GM12891 (cell line): ENCODE data around the gene UPK2.

Experiments used
- DNase-seq: peaks from one replicate; pipeline ENCODE4 v3.0.0; 2011; ENCODE audit warnings: low spot score; ENCODE audit not compliant: insufficient read length
- FAIRE-seq: peaks from 2 replicates; lab custom pipeline; 2011; peaks lifted over from hg19 to GRCh38; lab: Jason Lieb, UNC
- PAX5 ChIP-seq: IDR thresholded peaks from 2 replicates; pipeline ENCODE4 v1.6.1; 2011; ENCODE audit warnings: low read length, moderate library complexity, mild to moderate bottlenecking; ENCODE audit not compliant: insufficient read depth, severe bottlenecking
- POLR2A ChIP-seq: IDR thresholded peaks from 2 replicates; pipeline ENCODE4 v1.6.1; 2011; ENCODE audit warnings: low read depth, low read length, control low read depth
- POLR2AphosphoS5 ChIP-seq: IDR thresholded peaks from 2 replicates; pipeline ENCODE4 v1.6.1; 2011; ENCODE audit warnings: low read depth, low read length, control low read depth
- POU2F2 ChIP-seq: IDR thresholded peaks from 2 replicates; pipeline ENCODE4 v1.6.1; 2011; ENCODE audit warnings: low read depth, mild to moderate bottlenecking, control low read depth, low read length, moderate library complexity
- SPI1 ChIP-seq: IDR thresholded peaks from 2 replicates; pipeline ENCODE4 v1.6.1; 2011; ENCODE audit warnings: low read depth, low read length, control low read depth
- TAF1 ChIP-seq: IDR thresholded peaks from 2 replicates; pipeline ENCODE4 v1.6.1; 2011; ENCODE audit warnings: low read depth, low read length, control low read depth

The UPK2 gene

GRCh38 chr11:118911880-118912741 lies 44.0 kb upstream of the UPK2 start:
- peak; percentile 75 for FAIRE-seq
- TF ChIP-seq POLR2A: no peak
- TF ChIP-seq SPI1: no peak
- TF ChIP-seq TAF1: no peak
- TF ChIP-seq PAX5: no peak
- no peak for TF ChIP-seq POLR2AphosphoS5
- no peak for TF ChIP-seq POU2F2
- no peak for DNase-seq

- TF ChIP-seq SPI1 (peak; percentile 83), POU2F2 (0 out of 2 replicates have a peak, but pooled peaks have one; percentile 12), POLR2A (no peak), PAX5 (no peak), POLR2AphosphoS5 (no peak), TAF1 (0 out of 2 replicates have a peak, but pooled peaks have one; percentile 9)
- no peak for DNase-seq
- peak; percentile 51 for FAIRE-seq
Observed at GRCh38 chr11:118912742-118913410, 43.2 kb upstream of the UPK2 start.

- no peak for DNase-seq
- FAIRE-seq: no peak
- TF ChIP-seq TAF1 (no peak), POU2F2 (no peak), PAX5 (no peak), SPI1 (no peak), POLR2AphosphoS5 (no peak), POLR2A (no peak)
Observed at GRCh38 chr11:118913411-118914125, 42.5 kb upstream of the UPK2 start.

GRCh38 chr11:118914178-118914918 lies 41.8 kb upstream of the UPK2 start:
- no peak for DNase-seq
- no peak for TF ChIP-seq POLR2A
- TF ChIP-seq POU2F2: no peak
- no peak for TF ChIP-seq POLR2AphosphoS5
- peak; percentile 26 for FAIRE-seq

GRCh38 chr11:118914987-118915386 lies 41.1 kb upstream of the UPK2 start:
- TF ChIP-seq POLR2AphosphoS5 (no peak), POU2F2 (no peak), SPI1 (no peak), TAF1 (no peak), POLR2A (no peak), PAX5 (peak; percentile 67)
- DNase-seq (no peak), FAIRE-seq (peak; percentile 76)

- DNase-seq (no peak), FAIRE-seq (no peak)
- no peak for TF ChIP-seq POU2F2
- no peak for TF ChIP-seq POLR2A
- TF ChIP-seq SPI1: no peak
- TF ChIP-seq PAX5: no peak
- TF ChIP-seq TAF1: no peak
- TF ChIP-seq POLR2AphosphoS5: no peak
Observed at GRCh38 chr11:118915396-118915795, 40.7 kb upstream of the UPK2 start.

- DNase-seq (no peak), FAIRE-seq (no peak)
- no peak for TF ChIP-seq POLR2AphosphoS5
- no peak for TF ChIP-seq POLR2A
- no peak for TF ChIP-seq TAF1
- no peak for TF ChIP-seq POU2F2
- TF ChIP-seq PAX5: no peak
- TF ChIP-seq SPI1: no peak
Observed at GRCh38 chr11:118915941-118916841, 39.9 kb upstream of the UPK2 start.

- FAIRE-seq: no peak
- DNase-seq: no peak
- no peak for TF ChIP-seq POLR2A
- TF ChIP-seq POLR2AphosphoS5: no peak
- TF ChIP-seq PAX5: no peak
- TF ChIP-seq POU2F2: no peak
- no peak for TF ChIP-seq TAF1
- no peak for TF ChIP-seq SPI1
Observed at GRCh38 chr11:118916842-118917388, 39.2 kb upstream of the UPK2 start.
